Chondrocyte (in vitro differentiated cells): Measurements from ENCODE around the gene SLC16A6. TPM values are rescaled to one million over a fixed set of nuclear protein-coding genes. Genes with fewer than 3 reads are reported as not detected.

Experiments
- total RNA-seq: library from RNA; stranded (reverse); gene quantifications from 3 replicates; pipeline ENCODE4 v1.2.1, GENCODE V29; 2021

The SLC16A6 gene
- total RNA-seq, 1 donor from 2014 or later = 0.15 TPM

Other genes starting within 250 kb of the SLC16A6 start
- gene AMZ2, start 43.1 kb downstream of the SLC16A6 start, total RNA-seq = 66.5 to 80.4 TPM (median 78.2 TPM) in 3 replicates
- gene ARSG, start 368 bp upstream of the SLC16A6 start, total RNA-seq = 5.8 to 9.1 TPM (median 7.4 TPM) in 3 replicates
- 109 to 119 TPM (median 112 TPM) in 3 replicates for gene WIPI1, start 166.4 kb upstream of the SLC16A6 start, total RNA-seq
- 267 to 300 TPM (median 269 TPM) in 3 replicates for gene PRKAR1A, start 221.3 kb upstream of the SLC16A6 start, total RNA-seq